T-cell (primary cell): ENCODE data around the gene RTP5. TPM values are rescaled to one million over a fixed set of nuclear protein-coding genes. Genes with fewer than 3 reads are reported as not detected.
A peak's percentile ranks its signal among the peaks of the same experiment; 100 is the strongest.

Experiments
- ATAC-seq, 4 experiments: fragments of 200-7000 bp in 3 of 4; fragments of 150-1000 bp in 1 of 4; cut with Tn5 transposase; replicated peaks in 1 of 4; 1 replicate in 3 of 4; 2 replicates in 1 of 4; pipeline ENCODE4 v1.10.0; 2021; ENCODE audit warnings: moderate library complexity in 3 of 4, mild to moderate bottlenecking in 2 of 4, moderate number of reproducible peaks in 1 of 4
- CTCF ChIA-PET, 2 donors: fragments of 300-600 bp; sonication (Branson Sonifier 250); formaldehyde crosslinking; loops; one replicate each; lab custom pipeline; 2022; ENCODE audit warnings: antibody characterized with exemption in 2 of 2; lab: Charles Lee
- POLR2A ChIA-PET, 2 donors: fragments of 300-600 bp; sonication (Branson Sonifier 250); formaldehyde crosslinking; loops; one replicate each; lab custom pipeline; 2022; ENCODE audit warnings: antibody characterized with exemption in 2 of 2; lab: Charles Lee
- DNase-seq, 35 experiments: peaks; one replicate each; pipeline versions ENCODE4 v3.0.0 to v3.0.0-alpha.2; 2013 to 2023
- H3K27ac ChIP-seq: one replicate; pipeline ENCODE4 v1.5.1; 2013; ENCODE audit warnings: low read length
- H3K27me3 ChIP-seq, 2 experiments: replicated peaks in 1 of 2; 1 replicate in 1 of 2; 2 replicates in 1 of 2; pipeline versions ENCODE4 v1.6.1 to v1.7.0; 2013; ENCODE audit warnings: low read length in 1 of 2, mixed read lengths in 1 of 2; ENCODE audit not compliant: control insufficient read depth in 2 of 2, insufficient read depth in 2 of 2; ENCODE audit errors: extremely low read depth in 1 of 2
- H3K36me3 ChIP-seq, 2 donors: 1 replicate in 1 of 2; 2 replicates in 1 of 2; pipeline versions ENCODE4 v1.6.1 to v1.7.0; 2013; ENCODE audit warnings: low read length in 1 of 2; ENCODE audit not compliant: control insufficient read depth in 2 of 2, insufficient read depth in 1 of 2; ENCODE audit errors: extremely low read depth in 1 of 2
- H3K4me1 ChIP-seq, 2 experiments: 1 replicate in 1 of 2; 2 replicates in 1 of 2; pipeline versions ENCODE4 v1.6.1 to v1.7.0; 2013; ENCODE audit warnings: low read length in 2 of 2, mixed read lengths in 1 of 2; ENCODE audit not compliant: insufficient read depth in 2 of 2, control insufficient read depth in 1 of 2; ENCODE audit errors: extremely low read depth in 1 of 2
- H3K4me3 ChIP-seq, 2 donors: 1 replicate in 1 of 2; 2 replicates in 1 of 2; pipeline versions ENCODE4 v1.5.1 to v1.7.0; 2013; ENCODE audit warnings: mild to moderate bottlenecking in 2 of 2, low read length in 1 of 2, moderate library complexity in 1 of 2; ENCODE audit not compliant: control insufficient read depth in 1 of 2; ENCODE audit errors: extremely low read depth in 1 of 2
- H3K9me3 ChIP-seq: 2 replicates; pipeline ENCODE4 v1.7.0; 2013
- H3K27ac Mint-ChIP-seq, 2 donors: one replicate each; pipeline ENCODE4 v1.8.0; 2020 to 2021; ENCODE audit warnings: mild to moderate bottlenecking in 2 of 2, mixed read lengths in 2 of 2
- H3K27me3 Mint-ChIP-seq, 2 donors: one replicate each; pipeline ENCODE4 v1.8.0; 2021 to 2022; ENCODE audit warnings: mixed read lengths in 2 of 2
- H3K36me3 Mint-ChIP-seq: one replicate; pipeline ENCODE4 v1.8.0; 2021; ENCODE audit warnings: mixed read lengths
- H3K4me1 Mint-ChIP-seq, 3 donors: one replicate each; pipeline ENCODE4 v1.8.0; 2020 to 2022; ENCODE audit warnings: mixed read lengths in 3 of 3, mild to moderate bottlenecking in 1 of 3
- H3K4me3 Mint-ChIP-seq, 3 donors: one replicate each; pipeline ENCODE4 v1.8.0; 2020 to 2022; ENCODE audit warnings: mild to moderate bottlenecking in 3 of 3, mixed read lengths in 3 of 3, moderate library complexity in 3 of 3
- H3K9me3 Mint-ChIP-seq, 3 donors: one replicate each; pipeline ENCODE4 v1.8.0; 2020 to 2022; ENCODE audit warnings: mixed read lengths in 3 of 3
- WGBS: methylation state at CpG from one replicate; pipeline ENCODE4 v1.1.5; 2013; ENCODE audit warnings: missing lambda C conversion rate; ENCODE audit not compliant: insufficient coverage; 5-methylcytosine and 5-hydroxymethylcytosine counted together
- total RNA-seq, 35 experiments: library from RNA in 6 of 35; stranded (reverse) in 6 of 35; fragments of 120-200 nt in 1 of 35; gene quantifications; one replicate each; pipeline versions ENCODE4 v1.2.1 to v1.2.4 and lab custom pipeline; 2013 to 2026

RTP5 gene
- total RNA-seq, 5 donors from 2014 or later (not counting 1 experiment from before 2014, with no cell fraction given): 0.26 to 1.4 (median 1.3) TPM

- H3K4me3 ChIP-seq: no peak overlapping the region
- H3K4me3 Mint-ChIP-seq: no peak overlapping the region
- POLR2A ChIA-PET: no interaction called here
Observed at GRCh38 chr2:241884951-241885290, 15.4 kb downstream of the RTP5 start.

GRCh38 chr2:241885291-241885945, 15.9 kb downstream of the RTP5 start:
- no peaks in the 10 kb centered on the region for H3K9me3 ChIP-seq
- H3K27me3 ChIP-seq: no peaks in the 10 kb centered on the region
- peaks cover 10 to 31% of the 10 kb centered on the region in 2 donors for H3K36me3 ChIP-seq
- Mint-ChIP-seq H3K27me3 (no peaks in the 10 kb centered on the region), H3K27ac (no peak overlapping the region), H3K4me1 (peaks cover 57 to 68% (median 67%) of the 10 kb centered on the region in 3 donors), H3K9me3 (peaks cover 0 to 4% (median 0%) of the 10 kb centered on the region in 3 donors), H3K4me3 (peak overlapping the region in 1 of 3 donors; percentile 5), H3K36me3 (peaks cover 28% of the 10 kb centered on the region)
- CTCF ChIA-PET: no interaction called here
- ATAC-seq (no peak), DNase-seq (no peak)
- no peak overlapping the region for H3K27ac ChIP-seq
- no peak overlapping the region for H3K4me3 ChIP-seq
- 85% methylated on average over 16 of the region's 16 CpGs for WGBS
- peaks cover 12 to 35% of the 10 kb centered on the region in 2 experiments for H3K4me1 ChIP-seq
- POLR2A ChIA-PET: no interaction called here

More at GRCh38 chr2:241884951-241885290, 15.4 kb downstream of the RTP5 start:
- H3K9me3 ChIP-seq: no peaks in the 10 kb centered on the region
- CTCF ChIA-PET: no interaction called here
- peaks cover 10 to 29% of the 10 kb centered on the region in 2 donors for H3K36me3 ChIP-seq
- H3K4me1 Mint-ChIP-seq: peaks cover 57 to 68% (median 65%) of the 10 kb centered on the region in 3 donors
- H3K9me3 Mint-ChIP-seq: peaks cover 0 to 4% (median 0%) of the 10 kb centered on the region in 3 donors
- no peak for ATAC-seq
- no peak overlapping the region for H3K27ac Mint-ChIP-seq
- no peak for DNase-seq
- H3K27me3 ChIP-seq: no peaks in the 10 kb centered on the region
- peaks cover 12 to 38% of the 10 kb centered on the region in 2 experiments for H3K4me1 ChIP-seq
- H3K36me3 Mint-ChIP-seq: peaks cover 24% of the 10 kb centered on the region
- no peaks in the 10 kb centered on the region for H3K27me3 Mint-ChIP-seq
- no peak overlapping the region for H3K27ac ChIP-seq
- 80% methylated on average over 1 of the region's 8 CpGs for WGBS

- Mint-ChIP-seq H3K4me3 (peak overlapping the region in 1 of 3 donors; percentile 5), H3K4me1 (peaks cover 53 to 64% (median 63%) of the 10 kb centered on the region in 3 donors), H3K36me3 (peaks cover 28% of the 10 kb centered on the region), H3K27me3 (no peaks in the 10 kb centered on the region), H3K9me3 (peaks cover 0 to 4% (median 0%) of the 10 kb centered on the region in 3 donors), H3K27ac (peak overlapping the region in 1 of 2 donors; percentile 35)
- ChIA-PET POLR2A (interaction anchor here in 1 of 2 donors (0.7 kb wide), 1 partner anchor 224 kb away, joined by 3 read pairs; no protein-coding TSS in a partner anchor), CTCF (no interaction called here)
- no peak overlapping the region for H3K4me3 ChIP-seq
- ATAC-seq (no peak), DNase-seq (no peak)
- H3K9me3 ChIP-seq: no peaks in the 10 kb centered on the region
- 79% methylated on average over 12 of the region's 15 CpGs for WGBS
- peaks cover 10 to 36% of the 10 kb centered on the region in 2 donors for H3K36me3 ChIP-seq
- no peaks in the 10 kb centered on the region for H3K27me3 ChIP-seq
- peaks cover 12 to 28% of the 10 kb centered on the region in 2 experiments for H3K4me1 ChIP-seq
- no peak overlapping the region for H3K27ac ChIP-seq
Observed at GRCh38 chr2:241885946-241886643, 16.6 kb downstream of the RTP5 start.

GRCh38 chr2:241886840-241887447, 17.4 kb downstream of the RTP5 start:
- H3K4me3 ChIP-seq: no peak overlapping the region
- no peak overlapping the region for H3K27ac ChIP-seq
- H3K9me3 ChIP-seq: no peaks in the 10 kb centered on the region
- peaks cover 10 to 40% of the 10 kb centered on the region in 2 donors for H3K36me3 ChIP-seq
- Mint-ChIP-seq H3K4me3 (no peak overlapping the region), H3K9me3 (peaks cover 0 to 4% (median 0%) of the 10 kb centered on the region in 3 donors), H3K4me1 (peaks cover 50 to 58% (median 57%) of the 10 kb centered on the region in 3 donors), H3K27me3 (no peaks in the 10 kb centered on the region), H3K27ac (peak overlapping the region in 1 of 2 donors; percentile 35), H3K36me3 (peaks cover 28% of the 10 kb centered on the region)
- no peak for ATAC-seq
- CTCF ChIA-PET: no interaction called here
- no peaks in the 10 kb centered on the region for H3K27me3 ChIP-seq
- no peak for DNase-seq
- H3K4me1 ChIP-seq: peaks cover 12 to 19% of the 10 kb centered on the region in 2 experiments
- POLR2A ChIA-PET: interaction anchor here in 1 of 2 donors (0.7 kb wide), 1 partner anchor 225 kb away, joined by 3 read pairs; no protein-coding TSS in a partner anchor
- 94% methylated on average over 17 of the region's 19 CpGs for WGBS

- 88% methylated on average over 5 of the region's 24 CpGs for WGBS
- peak overlapping the region; percentile 29 for H3K27ac ChIP-seq
- CTCF ChIA-PET: interaction anchor here in 1 of 2 donors (0.6 kb wide), 1 partner anchor 194 kb away, joined by 4 read pairs; no protein-coding TSS in a partner anchor
- peaks cover 0 to 4% (median 0%) of the 10 kb centered on the region in 3 donors for H3K9me3 Mint-ChIP-seq
- peaks cover 3 to 11% of the 10 kb centered on the region in 2 experiments for H3K4me1 ChIP-seq
- no peaks in the 10 kb centered on the region for H3K9me3 ChIP-seq
- peaks cover 40 to 50% (median 48%) of the 10 kb centered on the region in 3 donors for H3K4me1 Mint-ChIP-seq
- no peak overlapping the region for H3K4me3 ChIP-seq
- no peaks in the 10 kb centered on the region for H3K27me3 Mint-ChIP-seq
- ATAC-seq (peak in 2 of 4 experiments; percentile 35 to 52), DNase-seq (peak in 1 of 35 experiments; percentile 28)
- no peaks in the 10 kb centered on the region for H3K27me3 ChIP-seq
- POLR2A ChIA-PET: no interaction called here
- H3K36me3 Mint-ChIP-seq: peaks cover 28% of the 10 kb centered on the region
- peaks cover 10 to 40% of the 10 kb centered on the region in 2 donors for H3K36me3 ChIP-seq
- peak overlapping the region in 1 of 3 donors; percentile 36 for H3K4me3 Mint-ChIP-seq
- peak overlapping the region; percentile 75 to 76 for H3K27ac Mint-ChIP-seq
Observed at GRCh38 chr2:241887806-241888522, 18.4 kb downstream of the RTP5 start.
